ENCODE data around the gene SIL1. TPM values are rescaled to one million over a fixed set of nuclear protein-coding genes. Genes with fewer than 3 reads are reported as not detected.
A peak's percentile ranks its signal among the peaks of the same experiment; 100 is the strongest.

The SIL1 gene
- total and polyA plus RNA-seq, 2 of the 8 experiments (the other 6 are each of a cell fraction or from before 2014, with no cell fraction given) = 8.3 to 12.8 TPM

- H2BK20ac ChIP-seq (ENCODE audit: low read length) = no peak overlapping the region
- H3K23ac ChIP-seq (ENCODE audit: insufficient read length) = no peak overlapping the region
- no peak overlapping the region for H2AFZ ChIP-seq (ENCODE audit: low read length)
- H3K79me1 ChIP-seq (ENCODE audit: low read depth, low read length) = no peaks in the 10 kb centered on the region
- H4K8ac ChIP-seq (ENCODE audit: extremely low read depth, insufficient read depth, low read length) = peak overlapping the region; percentile 53
- H3K9ac ChIP-seq (replicated peaks in 1 of 4; ENCODE audit: extremely low read depth in 1 of 4, low read depth in 3 of 4, low read length in 3 of 4) = no peak overlapping the region
- DNase-seq (ENCODE audit: low read depth in 1 of 2, low spot score in 2 of 2) (no peak), FAIRE-seq (no peak)
- 87% methylated on average over 13 of the region's 13 CpGs; no CpG with 5 or more reads in 1 of the 2 experiments for WGBS, 2 experiments (ENCODE audit: extremely low coverage in 1 of 2, insufficient coverage in 1 of 2, insufficient read length in 1 of 2, insufficient replicate concordance in 2 of 2, low coverage in 1 of 2, low lambda C conversion rate in 2 of 2, missing lambda C conversion rate in 1 of 2)
- CTCF ChIA-PET (ENCODE audit: partially characterized antibody) = interaction anchor here (0.6 to 4.8 kb wide), 12 partner anchors 9 to 829 kb away, joined by 3 to 39 read pairs (median 4); no protein-coding TSS in a partner anchor
- H4K20me1 ChIP-seq (replicated peaks in 1 of 2; ENCODE audit: control insufficient read depth in 1 of 2, insufficient read depth in 2 of 2, low read length in 2 of 2) = no peaks in the 10 kb centered on the region
- no peak overlapping the region for H4K91ac ChIP-seq (replicated peaks; ENCODE audit: insufficient read length, low read length)
- H3K36me3 ChIP-seq (ENCODE audit: control insufficient read depth in 2 of 4, insufficient read depth in 4 of 4, low read length in 3 of 4) = no peaks in the 10 kb centered on the region
- H4K5ac ChIP-seq (ENCODE audit: insufficient read length, low read depth, low read length) = no peak overlapping the region
- POLR2A ChIA-PET (ENCODE audit: partially characterized antibody) = interaction anchor here (0.8 to 1.6 kb wide), 5 partner anchors 8 to 394 kb away, joined by 3 to 5 read pairs (median 3); no protein-coding TSS in a partner anchor
- no peak overlapping the region for H3K4me3 ChIP-seq (ENCODE audit: extremely low read depth in 1 of 4, insufficient read depth in 2 of 4, low read depth in 3 of 4, low read length in 4 of 4)
- no peak overlapping the region for H3K18ac ChIP-seq (ENCODE audit: extremely low read depth, low read length)
- H3K23me2 ChIP-seq (ENCODE audit: low read depth, low read length) = no peaks in the 10 kb centered on the region
- no peaks in the 10 kb centered on the region for H3K79me2 ChIP-seq (ENCODE audit: control insufficient read depth in 1 of 2, insufficient read depth in 2 of 2, low read length in 2 of 2)
- H3K56ac ChIP-seq (replicated peaks; ENCODE audit: insufficient read length, low read depth, low read length) = no peak overlapping the region
- H3K4ac ChIP-seq (replicated peaks; ENCODE audit: insufficient read length, low read depth, low read length) = no peak overlapping the region
- H2BK5ac ChIP-seq (ENCODE audit: low read depth, low read length) = no peak overlapping the region
- no peak overlapping the region for H3K14ac ChIP-seq (ENCODE audit: insufficient read length)
- H2AK5ac ChIP-seq (ENCODE audit: low read depth, low read length) = no peak overlapping the region
- no peaks in the 10 kb centered on the region for H3K9me3 ChIP-seq (ENCODE audit: insufficient read depth in 2 of 2, low read depth in 1 of 2, low read length in 1 of 2)
- no peak overlapping the region for H3K4me2 ChIP-seq (ENCODE audit: insufficient read depth in 1 of 2, low read depth in 2 of 2, low read length in 2 of 2)
- peaks cover 0 to 15% (median 10%) of the 10 kb centered on the region in 4 experiments for H3K4me1 ChIP-seq (replicated peaks in 1 of 4; ENCODE audit: control insufficient read depth in 3 of 4, insufficient read depth in 4 of 4, low read length in 3 of 4)
- no peak overlapping the region for H2BK12ac ChIP-seq (ENCODE audit: low read depth, low read length)
- no peaks in the 10 kb centered on the region; a peak in 1 of 7 replicates for H3K27me3 ChIP-seq (replicated peaks in 1 of 4; ENCODE audit: control insufficient read depth in 3 of 4, extremely low read depth in 1 of 4, insufficient read depth in 3 of 4, low read length in 3 of 4)
- no peak overlapping the region for H2BK15ac ChIP-seq (ENCODE audit: low read length)
- no peak overlapping the region for H2BK120ac ChIP-seq (replicated peaks; ENCODE audit: low read depth, low read length)
- no peak overlapping the region for H3K27ac ChIP-seq (ENCODE audit: low read depth, low read length)
- TF ChIP-seq E2F6 (IDR thresholded peaks at IDR 0.05) (no peak), CREB1 (IDR thresholded peaks at IDR 0.05) (no peak), SAP30 (IDR thresholded peaks at IDR 0.05; ENCODE audit: insufficient read depth, insufficient replicate concordance, low read length) (no peak), POU5F1 (IDR thresholded peaks at IDR 0.05; ENCODE audit: low read depth, low read length) (no peak), RFX5 (IDR thresholded peaks at IDR 0.05; ENCODE audit: borderline replicate concordance, low read depth, low read length) (no peak), KDM4A (IDR thresholded peaks at IDR 0.05; ENCODE audit: low read depth, low read length, severe bottlenecking) (no peak), NRF1 (IDR thresholded peaks at IDR 0.05; ENCODE audit: low read depth, low read length) (no peak), ATF3 (IDR thresholded peaks at IDR 0.05; ENCODE audit: insufficient read depth, low read depth, low read length) (no peak), RBBP5 (IDR thresholded peaks at IDR 0.05; ENCODE audit: borderline replicate concordance, low read depth, low read length) (no peak), TEAD4 (IDR thresholded peaks at IDR 0.05; ENCODE audit: low read depth, low read length) (no peak), SP1 (IDR thresholded peaks at IDR 0.05; ENCODE audit: low read depth, low read length) (no peak), TBP (IDR thresholded peaks at IDR 0.05; ENCODE audit: low read depth, low read length) (no peak)
These were observed 234.3 kb downstream of the SIL1 start for GRCh38 chr5:138963763-138964371.
